ENCODE measurements around the gene SLC52A1. TPM values are rescaled to one million over a fixed set of nuclear protein-coding genes. Genes with fewer than 3 reads are reported as not detected.
A peak's percentile ranks its signal among the peaks of the same experiment; 100 is the strongest.

Gene SLC52A1
- total RNA-seq, 1 donor, result not detected

GRCh38 chr17:4986951-4987766 is 48.1 kb downstream of the SLC52A1 start, which contains the start of gene CAMTA2:
Gene CAMTA2 (minus strand): TSS chr17:4987675. CDS start chr17:4986222, 1,453 bp downstream.
- Histone ChIP-seq H3K4me3 (ENCODE audit: low read length) (peak within 1 kb of the TSS; percentile 88), H3K4me1 (ENCODE audit: insufficient read depth, low read length) (peaks cover 38% of the 10 kb centered on the region), H3K27me3 (ENCODE audit: insufficient read depth, low read length) (no peaks in the 10 kb centered on the region), H3K9me3 (ENCODE audit: low read depth, low read length) (no peaks in the 10 kb centered on the region)

DNA sequence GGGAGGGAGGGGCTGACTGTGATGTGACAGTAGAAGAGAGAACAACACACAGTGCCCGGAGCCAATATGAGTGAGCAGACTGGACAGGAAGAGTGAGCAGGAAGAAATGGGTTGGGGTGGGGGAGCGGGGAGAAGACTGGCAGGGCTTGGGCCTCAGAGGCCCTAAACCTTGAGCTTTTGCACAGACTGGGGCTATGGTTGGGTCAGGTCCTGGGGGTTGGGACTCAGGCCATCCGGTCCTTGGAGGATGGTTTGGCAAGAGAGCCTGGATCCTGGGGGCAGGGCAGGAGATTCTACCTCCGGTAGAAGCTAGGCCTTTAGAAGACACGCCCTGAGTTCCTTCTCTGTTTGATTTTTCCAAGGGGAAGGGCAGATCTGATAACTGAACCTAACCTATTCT is 48.8 kb downstream of the SLC52A1 start:
- peaks cover 45% of the 10 kb centered on the region for H3K4me1 ChIP-seq (ENCODE audit: insufficient read depth, low read length)

More for the DNA sequence above, 48.8 kb downstream of the SLC52A1 start:
- no peaks in the 10 kb centered on the region for H3K9me3 ChIP-seq (ENCODE audit: low read depth, low read length)
- no peaks in the 10 kb centered on the region for H3K27me3 ChIP-seq (ENCODE audit: insufficient read depth, low read length)
- H3K4me3 ChIP-seq (ENCODE audit: low read length), result peak overlapping the region; percentile 88

Other genes starting within 250 kb of the SLC52A1 start
- gene VMO1, start 249.1 kb downstream of the SLC52A1 start, total RNA-seq, result not detected
- gene GLTPD2, start 246.5 kb downstream of the SLC52A1 start, total RNA-seq, result not detected
- gene PSMB6, start 239.3 kb downstream of the SLC52A1 start, total RNA-seq, result 41.5 TPM
- gene PLD2, start 228.3 kb downstream of the SLC52A1 start, total RNA-seq, result 7.9 TPM
- 68.8 TPM for gene MINK1, start 202.1 kb downstream of the SLC52A1 start, total RNA-seq
- 26.4 TPM for gene C17orf107, start 135.9 kb downstream of the SLC52A1 start, total RNA-seq
- gene CHRNE, start 132.3 kb downstream of the SLC52A1 start, total RNA-seq, result 2.2 TPM
- gene GP1BA, start 103.1 kb downstream of the SLC52A1 start, total RNA-seq, result 4.2 TPM
- gene SLC25A11, start 95.4 kb downstream of the SLC52A1 start, total RNA-seq, result 17.1 TPM
- gene RNF167, start 95.2 kb downstream of the SLC52A1 start, total RNA-seq, result 19.3 TPM
- 414 TPM for gene PFN1, start 86.9 kb downstream of the SLC52A1 start, total RNA-seq
- gene ENO3, start 84.3 kb downstream of the SLC52A1 start, total RNA-seq, result 3.9 TPM
- 30.4 TPM for gene SPAG7, start 67.6 kb downstream of the SLC52A1 start, total RNA-seq
- 12.9 TPM for gene CAMTA2, start 47.8 kb downstream of the SLC52A1 start, total RNA-seq
- not detected for gene INCA1, start 37.9 kb downstream of the SLC52A1 start, total RNA-seq
- 8.1 TPM for gene KIF1C, start 37.5 kb downstream of the SLC52A1 start, total RNA-seq
- gene ZFP3, start 43.0 kb upstream of the SLC52A1 start, total RNA-seq, result 1.9 TPM
- gene ZNF232, start 76.5 kb upstream of the SLC52A1 start, total RNA-seq, result 2.3 TPM
- 0.10 TPM for gene USP6, start 80.6 kb upstream of the SLC52A1 start, total RNA-seq
- 3.1 TPM for gene ZNF594, start 156.4 kb upstream of the SLC52A1 start, total RNA-seq
- gene SCIMP, start 199.4 kb upstream of the SLC52A1 start, total RNA-seq, result 5.5 TPM
- 34.6 TPM for gene RABEP1, start 246.9 kb upstream of the SLC52A1 start, total RNA-seq